PC-3 (cell line): Measurements from ENCODE around the gene RRM2.

Experiments
- EZH2 ChIP-seq: fragments of 300-600 bp; sonication (generic); IDR thresholded peaks from one replicate; pipeline ENCODE4 v1.6.1; 2017; ENCODE audit warnings: antibody characterized with exemption, mild to moderate bottlenecking, low read length; ENCODE audit not compliant: unreplicated experiment
- EZH2phosphoT487 ChIP-seq: fragments of 300-600 bp; sonication (generic); IDR thresholded peaks from 2 replicates; pipeline ENCODE4 v1.6.1; 2018; ENCODE audit warnings: mild to moderate bottlenecking, antibody characterized with exemption, low read length, borderline replicate concordance
- TF ChIP-seq, protein P1 (sequence below): fragments of 300-600 bp; sonication (generic); conservative IDR thresholded peaks from 2 replicates; pipeline ENCODE4 v1.5.1; 2017; ENCODE audit warnings: antibody characterized with exemption, low read depth, mild to moderate bottlenecking, low read length

DNA sequence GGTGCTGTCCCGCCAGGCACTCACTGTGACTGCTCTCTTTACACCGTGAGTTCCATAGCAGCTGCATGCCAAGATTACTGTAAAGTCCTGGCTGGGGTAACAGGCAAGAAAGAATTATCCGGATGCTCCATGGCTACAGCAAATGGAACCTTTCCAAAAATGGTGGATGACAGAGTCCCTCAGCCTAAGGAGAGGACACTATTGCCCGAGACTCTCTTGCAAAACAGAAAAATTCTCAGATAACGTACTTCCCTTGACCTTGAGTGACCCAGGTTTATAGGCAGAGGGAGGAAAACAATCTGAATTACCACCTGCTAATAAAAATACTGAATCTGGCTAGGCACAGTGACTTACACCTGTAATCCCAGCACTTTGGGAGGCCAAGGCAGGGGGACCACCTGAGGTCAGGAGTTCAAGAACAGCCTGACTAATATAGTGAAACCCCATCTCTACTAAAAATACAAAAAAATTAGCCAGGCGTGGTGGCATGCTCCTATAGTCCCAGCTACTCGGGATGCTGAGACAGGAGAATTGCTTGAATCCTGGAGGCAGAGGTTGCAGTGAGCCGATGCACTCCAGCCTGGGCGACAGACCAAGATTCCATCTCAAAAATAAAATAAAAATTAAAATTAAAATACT lies 46.8 kb upstream of the RRM2 start:
- TF ChIP-seq, protein P1, sequence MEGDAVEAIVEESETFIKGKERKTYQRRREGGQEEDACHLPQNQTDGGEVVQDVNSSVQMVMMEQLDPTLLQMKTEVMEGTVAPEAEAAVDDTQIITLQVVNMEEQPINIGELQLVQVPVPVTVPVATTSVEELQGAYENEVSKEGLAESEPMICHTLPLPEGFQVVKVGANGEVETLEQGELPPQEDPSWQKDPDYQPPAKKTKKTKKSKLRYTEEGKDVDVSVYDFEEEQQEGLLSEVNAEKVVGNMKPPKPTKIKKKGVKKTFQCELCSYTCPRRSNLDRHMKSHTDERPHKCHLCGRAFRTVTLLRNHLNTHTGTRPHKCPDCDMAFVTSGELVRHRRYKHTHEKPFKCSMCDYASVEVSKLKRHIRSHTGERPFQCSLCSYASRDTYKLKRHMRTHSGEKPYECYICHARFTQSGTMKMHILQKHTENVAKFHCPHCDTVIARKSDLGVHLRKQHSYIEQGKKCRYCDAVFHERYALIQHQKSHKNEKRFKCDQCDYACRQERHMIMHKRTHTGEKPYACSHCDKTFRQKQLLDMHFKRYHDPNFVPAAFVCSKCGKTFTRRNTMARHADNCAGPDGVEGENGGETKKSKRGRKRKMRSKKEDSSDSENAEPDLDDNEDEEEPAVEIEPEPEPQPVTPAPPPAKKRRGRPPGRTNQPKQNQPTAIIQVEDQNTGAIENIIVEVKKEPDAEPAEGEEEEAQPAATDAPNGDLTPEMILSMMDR, result no peak
- TF ChIP-seq EZH2 (no peak), EZH2phosphoT487 (no peak)
